Stimulated activated naive CD8-positive, alpha-beta T cell treated with anti-CD3 and anti-CD28 coated beads, Interleukin-15, Interleukin-2, amounts not matched to agents 100 ng/mL and 50 ng/mL, for 24 hours (primary cell): ENCODE data around the gene KCTD2.
A peak's percentile ranks its signal among the peaks of the same experiment; 100 is the strongest.
"Not testable (repeated sequence)": the region's sequence is repeated elsewhere in the genome, so short reads cannot be mapped to it uniquely, and the experiment has no call there.

Experiments used
- H3K27ac Mint-ChIP-seq: one replicate; pipeline ENCODE4 v1.8.0; 2021; ENCODE audit warnings: mild to moderate bottlenecking, mixed read lengths
- H3K27me3 Mint-ChIP-seq: one replicate; pipeline ENCODE4 v1.8.0; 2021; ENCODE audit warnings: mixed read lengths
- H3K36me3 Mint-ChIP-seq: one replicate; pipeline ENCODE4 v1.8.0; 2021; ENCODE audit warnings: low read depth, mixed read lengths
- H3K4me1 Mint-ChIP-seq: one replicate; pipeline ENCODE4 v1.8.0; 2021; ENCODE audit warnings: low read depth, mixed read lengths
- H3K4me3 Mint-ChIP-seq: one replicate; pipeline ENCODE4 v1.8.0; 2021; ENCODE audit warnings: mild to moderate bottlenecking, mixed read lengths
- H3K9me3 Mint-ChIP-seq: one replicate; pipeline ENCODE4 v1.8.0; 2021; ENCODE audit warnings: mixed read lengths

KCTD2 gene

DNA sequence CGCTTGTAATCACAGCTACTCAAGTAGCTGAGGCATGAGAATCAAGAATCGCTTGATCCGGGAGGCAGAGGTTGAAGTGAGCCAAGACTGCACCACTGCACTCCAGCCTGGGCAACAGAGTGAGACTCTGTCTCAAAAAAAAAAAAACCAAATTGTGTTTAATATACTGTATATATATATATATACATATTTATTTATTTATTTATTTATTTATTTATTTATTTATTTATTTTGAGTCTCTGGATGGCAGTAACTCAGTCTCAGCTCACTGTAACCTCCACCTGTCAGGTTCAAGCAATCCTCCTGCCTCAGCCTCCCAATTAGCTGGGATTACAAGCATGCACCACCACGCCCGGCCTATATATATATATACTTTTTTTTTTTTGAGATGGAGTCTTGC, 25.9 kb downstream of the KCTD2 start:
- H3K4me1 Mint-ChIP-seq = peaks cover 17% of the 10 kb centered on the region
- H3K4me3 Mint-ChIP-seq, H3K9me3 Mint-ChIP-seq, H3K27me3 Mint-ChIP-seq, H3K36me3 Mint-ChIP-seq, H3K27ac Mint-ChIP-seq: not testable (repeated sequence)

DNA sequence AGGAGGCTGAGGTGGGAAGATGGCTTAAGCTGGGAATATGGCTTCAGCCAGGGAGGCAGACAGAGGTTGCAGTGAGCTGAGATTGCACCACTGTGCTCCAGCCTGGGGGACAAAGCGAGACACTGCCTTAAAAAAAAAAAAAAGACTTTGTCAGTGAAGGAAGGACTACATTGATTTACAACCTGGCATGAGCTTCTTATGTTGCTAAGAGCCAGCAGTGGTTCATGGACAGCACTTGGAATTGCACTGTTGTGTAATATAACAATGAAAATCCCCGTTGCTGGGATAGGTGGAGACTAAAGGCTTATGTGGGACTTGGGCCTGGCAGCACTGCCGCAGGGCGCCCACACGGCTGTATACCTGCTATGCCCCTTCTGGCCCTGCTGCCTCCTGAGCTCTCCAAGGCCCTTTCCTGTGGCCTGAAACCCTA, 26.6 kb downstream of the KCTD2 start:
- Mint-ChIP-seq H3K4me3 (no peak overlapping the region), H3K4me1 (peaks cover 21% of the 10 kb centered on the region), H3K9me3 (no peaks in the 10 kb centered on the region), H3K27ac (no peak overlapping the region), H3K27me3 (no peaks in the 10 kb centered on the region), H3K36me3 (no peaks in the 10 kb centered on the region)

DNA sequence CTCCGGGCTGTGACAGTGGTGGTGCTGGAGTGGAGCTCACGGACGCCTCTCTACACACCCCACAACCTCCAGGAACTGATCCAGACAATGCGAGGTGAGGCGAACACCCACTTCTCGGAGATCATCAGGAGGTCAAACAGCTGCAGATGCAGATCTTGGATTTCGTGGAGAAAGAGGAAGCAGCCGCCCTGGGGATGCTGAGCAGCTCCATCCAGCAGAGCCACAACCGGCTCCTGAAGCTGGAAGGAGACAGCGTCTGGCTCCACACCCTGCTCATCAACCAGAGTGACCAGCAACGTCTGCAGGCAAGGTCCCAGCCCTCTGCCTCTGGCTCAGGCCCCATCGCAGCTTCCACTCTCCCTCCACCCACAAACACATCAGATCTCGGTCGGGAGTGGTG, 27.5 kb downstream of the KCTD2 start:
- Mint-ChIP-seq H3K27ac (no peak overlapping the region), H3K36me3 (no peaks in the 10 kb centered on the region), H3K27me3 (no peaks in the 10 kb centered on the region), H3K4me3 (no peak overlapping the region), H3K4me1 (peaks cover 27% of the 10 kb centered on the region), H3K9me3 (no peaks in the 10 kb centered on the region)

DNA sequence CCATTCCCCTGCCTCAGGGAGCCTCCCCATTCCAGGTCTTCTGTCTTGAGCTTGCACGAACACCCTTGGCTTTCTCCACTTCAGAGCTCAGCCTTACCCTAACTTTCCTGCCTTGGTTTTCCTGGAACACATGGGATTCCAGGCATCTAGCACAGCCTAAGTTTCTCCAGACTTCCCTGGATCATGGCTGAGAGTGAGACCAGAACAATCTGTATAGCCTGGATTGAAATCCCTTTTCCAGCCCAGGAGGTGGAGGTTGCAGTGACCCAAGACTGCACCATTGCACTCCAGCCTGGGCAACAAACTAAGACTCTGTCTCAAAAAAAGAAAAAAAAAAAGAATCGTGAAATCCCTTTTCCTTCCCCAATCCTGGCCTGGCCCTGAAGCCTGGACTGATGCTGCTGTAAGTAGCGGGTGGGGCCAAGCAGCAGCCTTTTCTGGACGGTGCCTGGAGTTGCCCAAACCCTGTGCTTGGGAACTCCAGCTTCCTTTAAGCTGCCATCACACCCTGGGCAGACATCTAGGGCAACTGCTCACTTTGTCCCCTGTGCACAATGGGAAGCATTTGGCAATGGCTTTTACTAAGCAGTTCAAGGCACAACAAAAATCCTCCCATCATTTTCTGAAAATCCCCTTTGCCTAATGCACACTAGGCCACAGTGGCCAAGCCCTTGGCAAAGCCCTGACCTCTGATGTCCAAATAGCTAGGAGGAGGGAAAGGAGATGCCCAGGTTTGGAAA, 28.7 kb downstream of the KCTD2 start:
- Mint-ChIP-seq H3K9me3 (no peaks in the 10 kb centered on the region), H3K4me3 (no peak overlapping the region), H3K4me1 (peaks cover 32% of the 10 kb centered on the region), H3K27me3 (no peaks in the 10 kb centered on the region), H3K27ac (no peak overlapping the region), H3K36me3 (no peaks in the 10 kb centered on the region)

DNA sequence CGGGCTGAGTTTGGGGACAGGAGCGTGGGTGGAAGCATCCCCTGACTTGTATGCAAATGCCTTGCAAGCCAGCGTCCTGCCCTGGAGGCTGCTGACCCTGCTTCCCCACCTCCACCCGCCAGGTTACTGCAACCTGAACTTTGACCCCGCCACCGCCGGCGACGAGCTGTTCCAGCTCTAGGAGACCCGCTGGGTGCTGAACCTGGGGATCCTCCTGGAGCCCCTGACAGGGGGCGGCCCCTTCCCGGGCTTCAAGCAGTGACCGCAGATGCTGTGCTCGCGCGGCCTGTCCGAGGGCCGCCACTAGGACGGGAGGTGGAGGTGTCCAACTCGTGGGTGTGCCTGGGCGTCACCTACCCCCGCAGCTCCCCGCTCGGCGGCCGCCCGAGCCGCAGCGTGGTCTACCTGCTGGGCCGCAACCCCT, 30.1 kb downstream of the KCTD2 start:
- Mint-ChIP-seq H3K9me3 (no peaks in the 10 kb centered on the region), H3K27me3 (no peaks in the 10 kb centered on the region), H3K4me3 (peak overlapping the region; percentile 53), H3K36me3 (no peaks in the 10 kb centered on the region), H3K4me1 (peaks cover 32% of the 10 kb centered on the region), H3K27ac (no peak overlapping the region)

DNA sequence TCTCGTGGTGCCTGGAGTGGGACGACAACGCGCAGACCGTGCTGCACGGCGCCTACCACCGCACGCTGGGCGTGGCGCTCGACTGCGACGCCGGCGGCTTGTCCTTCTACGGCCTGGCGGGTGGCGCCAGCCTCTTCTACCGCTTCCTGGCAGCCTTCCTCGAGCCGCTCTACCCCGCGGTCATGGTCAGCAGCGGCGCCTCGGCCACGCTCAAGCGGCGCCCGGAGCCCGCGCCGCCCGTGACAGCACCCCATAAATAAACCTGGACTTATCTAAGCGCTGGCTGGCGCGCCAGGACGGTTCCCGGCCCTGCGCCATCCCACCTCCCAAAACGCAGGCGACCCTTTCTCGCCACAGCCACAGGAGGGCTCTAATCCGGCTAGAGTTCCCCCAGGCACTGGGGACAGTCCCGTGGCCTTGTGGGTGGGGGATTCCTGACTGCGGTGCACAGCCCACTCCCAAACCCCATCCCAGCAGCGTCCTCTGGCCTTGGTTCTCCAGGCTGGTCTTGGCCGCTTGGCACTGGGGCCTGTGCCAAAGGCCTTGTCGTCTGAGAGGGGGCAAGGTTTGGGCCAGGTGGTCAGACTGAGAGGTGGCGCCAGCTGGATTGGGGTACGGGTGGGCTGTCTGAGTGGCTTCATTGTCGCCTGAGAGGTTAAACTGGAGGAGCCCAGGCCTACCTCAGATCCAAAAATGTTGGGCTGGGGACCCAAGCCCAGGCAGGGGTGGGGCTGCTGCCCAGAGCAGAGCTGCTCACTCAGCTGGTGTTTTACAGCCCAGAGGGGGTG, 30.7 kb downstream of the KCTD2 start:
- H3K27me3 Mint-ChIP-seq = no peaks in the 10 kb centered on the region
- no peaks in the 10 kb centered on the region for H3K36me3 Mint-ChIP-seq
- peak overlapping the region; percentile 53 for H3K4me3 Mint-ChIP-seq
- H3K27ac Mint-ChIP-seq = no peak overlapping the region
- H3K4me1 Mint-ChIP-seq = peaks cover 32% of the 10 kb centered on the region
- no peaks in the 10 kb centered on the region for H3K9me3 Mint-ChIP-seq

DNA sequence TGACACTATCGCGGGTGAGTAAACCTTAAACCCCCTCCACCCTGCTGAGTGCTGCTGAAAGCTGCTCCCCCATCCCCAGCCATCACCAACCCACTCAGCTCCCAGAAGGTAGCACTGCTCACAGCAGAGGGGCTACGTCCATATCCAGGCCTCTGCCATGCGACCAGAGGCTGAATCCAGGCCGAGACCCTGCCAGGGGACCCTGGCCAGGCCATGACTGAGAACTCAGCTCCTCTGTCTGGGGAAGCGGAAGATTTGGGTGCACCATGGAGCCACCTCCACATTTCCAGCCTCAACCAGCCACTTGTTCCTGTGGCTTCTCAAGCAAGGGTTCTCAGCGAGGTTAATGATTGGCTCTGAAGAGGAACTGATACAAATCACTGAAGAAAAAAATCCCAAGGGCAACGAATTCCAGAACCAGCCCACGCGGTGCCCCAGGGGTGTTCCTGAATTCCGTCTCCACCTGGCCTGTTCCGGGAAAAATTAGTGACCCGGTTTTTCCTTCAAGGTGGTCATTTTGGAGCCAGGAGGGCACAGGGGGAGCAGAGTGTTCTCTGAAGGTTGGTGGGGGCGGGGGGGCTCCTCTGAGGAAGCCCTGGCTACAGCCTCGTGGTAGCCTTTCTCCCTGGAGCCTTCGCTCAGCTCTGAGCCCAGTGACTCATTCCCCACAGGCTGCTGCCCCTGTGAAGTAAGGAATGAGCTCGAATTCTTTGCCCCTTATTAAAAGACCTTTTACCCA, 31.4 kb downstream of the KCTD2 start:
- Mint-ChIP-seq H3K4me1 (peaks cover 32% of the 10 kb centered on the region), H3K27ac (no peak overlapping the region), H3K27me3 (no peaks in the 10 kb centered on the region), H3K4me3 (peak overlapping the region; percentile 53), H3K9me3 (no peaks in the 10 kb centered on the region), H3K36me3 (no peaks in the 10 kb centered on the region)

DNA sequence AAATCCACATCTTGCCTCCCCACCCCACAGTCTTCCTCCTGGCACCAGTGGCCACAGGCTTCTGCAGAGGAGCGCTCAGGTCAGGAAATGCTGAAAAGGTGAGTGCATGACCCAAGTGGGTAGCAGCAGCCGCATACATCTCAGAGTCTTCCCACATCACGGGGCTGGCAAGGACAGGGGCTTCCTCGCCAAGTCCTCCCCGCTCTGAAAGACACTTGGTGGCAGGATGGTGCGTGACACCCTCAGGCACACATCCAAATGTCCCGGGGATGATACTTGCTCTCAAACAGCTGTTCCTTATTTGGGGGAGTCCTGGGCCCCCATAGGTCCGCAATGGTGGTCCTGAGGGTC, 32.0 kb downstream of the KCTD2 start:
- Mint-ChIP-seq H3K9me3 (no peaks in the 10 kb centered on the region), H3K4me1 (peaks cover 36% of the 10 kb centered on the region), H3K36me3 (no peaks in the 10 kb centered on the region), H3K27me3 (no peaks in the 10 kb centered on the region), H3K4me3 (no peak overlapping the region), H3K27ac (no peak overlapping the region)

DNA sequence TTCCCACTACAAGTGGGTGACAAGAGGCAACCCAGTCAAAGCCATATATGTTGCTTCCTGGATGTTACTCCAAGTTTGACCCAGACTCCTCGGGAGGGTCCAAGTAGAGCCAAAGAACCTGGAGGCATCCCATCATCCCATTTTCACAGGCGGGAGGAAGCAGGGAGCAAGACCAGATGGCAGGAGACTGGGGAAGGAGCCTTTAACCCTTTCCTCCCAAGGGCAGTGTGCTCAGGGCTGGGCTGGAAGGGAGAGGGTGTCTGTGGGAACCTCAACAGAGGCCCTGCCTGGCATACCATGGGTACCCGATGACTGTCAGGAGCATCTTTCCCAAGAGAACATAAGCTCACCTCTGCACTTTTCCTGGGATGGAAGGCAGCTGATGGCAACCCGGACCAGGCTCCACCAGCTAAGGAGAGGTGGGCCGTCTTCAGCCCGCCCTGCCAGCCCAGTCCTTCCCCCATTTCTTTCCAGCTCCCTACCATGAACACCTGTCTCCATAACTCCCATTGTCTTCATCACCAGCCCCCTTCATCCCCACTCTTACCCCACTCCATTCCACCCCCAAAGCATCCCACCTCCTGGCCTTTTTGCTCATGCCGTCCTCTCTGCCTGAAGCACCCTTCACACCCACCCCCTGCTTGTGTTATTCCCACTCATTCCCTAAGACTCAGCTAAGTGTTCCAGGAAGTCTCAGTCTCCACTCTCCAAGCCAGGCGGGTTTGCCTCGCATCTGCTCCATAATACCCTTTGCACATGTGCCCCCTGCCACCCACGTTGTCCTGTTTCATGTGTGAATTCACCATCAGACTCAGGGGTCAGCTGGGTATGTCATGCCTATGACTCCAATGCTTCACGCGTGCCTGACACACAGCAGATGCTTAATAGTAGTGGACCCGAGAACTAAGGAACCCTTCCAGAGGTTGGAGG, 34.9 kb downstream of the KCTD2 start:
- no peaks in the 10 kb centered on the region for H3K36me3 Mint-ChIP-seq

DNA sequence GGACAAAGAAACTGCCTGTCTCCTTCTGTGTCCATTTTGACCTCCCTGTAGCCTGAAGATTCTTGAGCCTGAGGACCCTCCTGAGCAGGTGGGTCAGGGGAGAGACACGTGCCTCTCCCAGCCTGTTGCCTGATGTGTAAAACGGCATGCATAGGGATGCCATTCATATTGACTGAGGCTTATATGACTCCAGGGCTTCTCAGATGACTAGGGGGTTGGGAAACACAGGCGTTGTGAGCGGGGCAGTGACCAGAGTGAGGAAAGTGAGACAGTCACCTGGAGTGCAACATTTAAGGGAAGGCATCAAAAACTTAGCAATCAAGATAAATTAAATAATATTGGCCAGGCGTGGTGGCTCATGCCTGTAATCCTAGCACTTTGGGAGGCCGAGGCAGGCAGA, 35.7 kb downstream of the KCTD2 start:
- Mint-ChIP-seq H3K4me3 (no peak overlapping the region), H3K9me3 (no peaks in the 10 kb centered on the region), H3K4me1 (peaks cover 44% of the 10 kb centered on the region)

More for the DNA sequence above, 34.9 kb downstream of the KCTD2 start:
- Mint-ChIP-seq H3K27me3 (no peaks in the 10 kb centered on the region), H3K27ac (no peak overlapping the region), H3K4me3 (no peak overlapping the region), H3K9me3 (no peaks in the 10 kb centered on the region), H3K4me1 (peaks cover 43% of the 10 kb centered on the region)

DNA sequence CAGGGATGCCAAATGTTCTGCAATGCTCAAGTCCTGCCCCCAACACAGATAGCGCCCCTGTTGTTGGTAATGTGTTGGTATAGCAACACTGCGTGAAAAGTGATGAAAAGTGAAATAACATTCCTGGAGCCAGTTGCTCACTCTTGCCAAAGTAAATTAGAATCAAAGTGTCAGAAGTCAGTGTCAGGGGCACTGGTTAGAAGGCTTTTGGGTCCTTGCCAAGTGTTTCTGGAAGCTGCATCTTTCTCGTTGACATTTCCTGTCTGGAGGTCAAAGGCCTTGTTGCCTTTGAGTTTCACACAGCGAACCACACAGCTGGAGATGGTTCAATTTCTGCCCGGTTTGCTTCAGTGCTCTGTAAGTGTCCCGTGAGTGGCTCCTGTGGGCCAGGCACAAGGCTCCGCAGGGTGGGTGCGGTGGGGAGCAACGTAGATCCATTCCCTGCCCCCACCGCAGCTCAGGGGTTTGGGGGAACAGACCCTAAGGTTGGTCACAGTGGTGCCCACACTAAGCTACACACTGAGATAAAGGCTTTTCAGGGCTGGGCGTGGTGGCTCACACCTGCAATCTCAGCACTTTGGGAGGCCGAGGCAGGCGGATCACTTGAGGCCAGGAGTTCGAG, 37.1 kb downstream of the KCTD2 start:
- no peaks in the 10 kb centered on the region for H3K9me3 Mint-ChIP-seq
- H3K36me3 Mint-ChIP-seq = no peaks in the 10 kb centered on the region
- peaks cover 37% of the 10 kb centered on the region for H3K4me1 Mint-ChIP-seq
- H3K27ac Mint-ChIP-seq = no peak overlapping the region
- H3K27me3 Mint-ChIP-seq = no peaks in the 10 kb centered on the region
- no peak overlapping the region for H3K4me3 Mint-ChIP-seq

More for the DNA sequence above, 35.7 kb downstream of the KCTD2 start:
- Mint-ChIP-seq H3K36me3 (no peaks in the 10 kb centered on the region), H3K27ac (no peak overlapping the region), H3K27me3 (no peaks in the 10 kb centered on the region)

DNA sequence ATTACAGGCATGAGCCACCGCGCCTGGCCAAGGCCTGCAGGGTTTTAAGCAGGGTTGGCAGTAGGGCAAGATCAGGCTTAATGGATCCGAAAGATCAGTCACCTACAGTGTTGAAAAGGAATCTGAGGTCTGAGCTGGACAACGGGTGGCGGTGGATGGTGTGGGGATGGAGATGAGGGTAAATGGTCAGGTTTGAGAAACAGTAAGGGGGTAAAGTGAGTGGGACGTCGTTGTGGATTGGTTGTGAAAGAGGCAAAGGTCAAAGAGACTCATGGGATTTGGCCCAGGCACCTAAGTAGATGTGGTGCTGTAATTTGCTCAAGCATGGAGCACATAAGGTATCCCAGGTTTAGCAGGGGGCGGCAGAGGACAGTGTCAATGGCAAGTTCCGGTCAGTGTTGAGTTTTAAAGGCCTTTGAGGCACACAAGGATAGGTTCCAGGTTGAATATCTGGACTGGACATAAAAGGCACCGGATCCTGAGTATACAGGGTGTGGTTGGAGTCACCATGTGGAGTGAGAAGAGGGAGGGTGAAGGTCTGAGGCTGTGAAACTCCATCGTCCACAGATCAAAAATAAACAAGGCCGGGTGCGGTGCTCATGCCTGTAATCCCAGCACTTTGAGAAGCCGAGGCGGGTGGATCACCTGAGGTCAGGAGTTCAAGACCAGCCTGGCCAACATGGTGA, 39.6 kb downstream of the KCTD2 start:
- Mint-ChIP-seq H3K4me1 (peaks cover 37% of the 10 kb centered on the region), H3K27ac (peak overlapping the region; percentile 46), H3K9me3 (no peaks in the 10 kb centered on the region), H3K36me3 (no peaks in the 10 kb centered on the region), H3K27me3 (no peaks in the 10 kb centered on the region), H3K4me3 (peak overlapping the region; percentile 0)

DNA sequence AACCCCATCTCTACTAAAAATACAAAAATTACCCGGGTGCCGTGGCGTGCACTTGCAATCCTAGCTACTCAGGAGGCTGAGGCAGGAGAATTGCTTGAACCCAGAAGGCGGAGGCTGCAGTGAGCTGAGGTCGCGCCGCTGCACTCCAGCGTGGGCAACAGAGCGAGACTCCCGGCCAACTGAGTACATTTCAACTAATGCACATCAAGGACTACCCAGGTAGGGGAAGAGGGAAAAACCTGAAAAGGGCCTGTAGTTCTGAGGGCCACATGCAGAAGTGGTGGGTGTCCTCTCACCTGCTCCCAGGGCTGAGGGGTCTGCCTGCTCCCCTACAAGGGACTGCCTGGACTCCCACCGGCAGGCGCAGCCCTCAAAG, 40.1 kb downstream of the KCTD2 start:
- Mint-ChIP-seq H3K9me3 (no peaks in the 10 kb centered on the region), H3K4me1 (peaks cover 37% of the 10 kb centered on the region), H3K36me3 (no peaks in the 10 kb centered on the region), H3K27me3 (no peaks in the 10 kb centered on the region), H3K4me3 (peak overlapping the region; percentile 62), H3K27ac (peak overlapping the region; percentile 42)
